GM12874 (cell line): ENCODE results near the gene DPM3.

Experiments used
- TF ChIP-seq, protein P1 (sequence below): IDR thresholded peaks from 2 replicates; pipeline ENCODE4 v1.5.1; 2011; ENCODE audit warnings: low read depth, mild to moderate bottlenecking, control low read depth, low read length, moderate library complexity; ENCODE audit not compliant: insufficient read depth

The DPM3 gene

DNA sequence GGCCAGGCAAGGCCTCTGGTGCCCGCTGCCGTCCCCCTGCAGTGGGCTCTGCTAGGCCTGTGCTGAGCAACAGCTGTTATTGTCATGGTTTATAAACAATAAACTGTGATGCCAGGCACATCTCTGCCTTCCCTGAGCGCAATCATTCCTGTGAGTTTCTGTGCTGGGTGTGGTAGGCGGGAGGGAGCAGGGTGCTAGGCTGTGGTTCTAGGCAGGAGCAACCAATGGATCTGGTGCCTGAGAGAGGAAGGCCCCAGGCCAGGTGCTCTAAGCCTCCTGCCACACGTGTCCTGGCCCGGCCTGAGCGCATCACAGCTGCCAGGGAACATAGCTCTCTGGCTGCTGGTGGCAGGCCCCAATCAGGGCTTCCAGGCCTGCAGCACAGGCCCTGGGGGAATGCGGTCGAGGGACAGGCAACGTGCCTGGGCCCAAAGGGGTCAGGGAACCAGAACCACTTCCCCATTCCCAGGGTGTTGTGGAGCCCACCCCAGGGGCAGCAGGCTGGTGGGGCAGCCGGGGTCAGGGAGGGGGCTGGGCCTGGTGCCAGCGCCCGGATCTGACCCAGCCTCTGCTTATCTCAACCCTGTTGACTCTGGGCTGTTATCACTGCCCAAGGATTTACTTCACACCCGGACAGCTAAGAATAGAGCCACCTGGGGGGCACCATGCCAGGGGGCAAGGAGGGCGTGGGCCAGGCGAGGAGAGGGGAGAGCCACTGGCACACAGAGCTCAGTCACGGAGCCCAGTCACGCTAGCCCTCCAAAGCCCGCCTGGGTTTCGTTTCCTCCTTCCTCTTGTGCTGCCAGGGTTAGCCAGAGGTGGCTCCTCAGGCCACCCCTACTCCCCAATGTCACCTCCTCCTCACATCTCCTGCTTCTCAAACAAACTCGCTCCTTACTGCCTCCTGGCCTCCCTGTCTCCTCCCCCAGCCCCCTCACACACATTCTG is 44.8 kb upstream of the DPM3 start:
- TF ChIP-seq, protein P1, sequence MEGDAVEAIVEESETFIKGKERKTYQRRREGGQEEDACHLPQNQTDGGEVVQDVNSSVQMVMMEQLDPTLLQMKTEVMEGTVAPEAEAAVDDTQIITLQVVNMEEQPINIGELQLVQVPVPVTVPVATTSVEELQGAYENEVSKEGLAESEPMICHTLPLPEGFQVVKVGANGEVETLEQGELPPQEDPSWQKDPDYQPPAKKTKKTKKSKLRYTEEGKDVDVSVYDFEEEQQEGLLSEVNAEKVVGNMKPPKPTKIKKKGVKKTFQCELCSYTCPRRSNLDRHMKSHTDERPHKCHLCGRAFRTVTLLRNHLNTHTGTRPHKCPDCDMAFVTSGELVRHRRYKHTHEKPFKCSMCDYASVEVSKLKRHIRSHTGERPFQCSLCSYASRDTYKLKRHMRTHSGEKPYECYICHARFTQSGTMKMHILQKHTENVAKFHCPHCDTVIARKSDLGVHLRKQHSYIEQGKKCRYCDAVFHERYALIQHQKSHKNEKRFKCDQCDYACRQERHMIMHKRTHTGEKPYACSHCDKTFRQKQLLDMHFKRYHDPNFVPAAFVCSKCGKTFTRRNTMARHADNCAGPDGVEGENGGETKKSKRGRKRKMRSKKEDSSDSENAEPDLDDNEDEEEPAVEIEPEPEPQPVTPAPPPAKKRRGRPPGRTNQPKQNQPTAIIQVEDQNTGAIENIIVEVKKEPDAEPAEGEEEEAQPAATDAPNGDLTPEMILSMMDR: peak; percentile 37

DNA sequence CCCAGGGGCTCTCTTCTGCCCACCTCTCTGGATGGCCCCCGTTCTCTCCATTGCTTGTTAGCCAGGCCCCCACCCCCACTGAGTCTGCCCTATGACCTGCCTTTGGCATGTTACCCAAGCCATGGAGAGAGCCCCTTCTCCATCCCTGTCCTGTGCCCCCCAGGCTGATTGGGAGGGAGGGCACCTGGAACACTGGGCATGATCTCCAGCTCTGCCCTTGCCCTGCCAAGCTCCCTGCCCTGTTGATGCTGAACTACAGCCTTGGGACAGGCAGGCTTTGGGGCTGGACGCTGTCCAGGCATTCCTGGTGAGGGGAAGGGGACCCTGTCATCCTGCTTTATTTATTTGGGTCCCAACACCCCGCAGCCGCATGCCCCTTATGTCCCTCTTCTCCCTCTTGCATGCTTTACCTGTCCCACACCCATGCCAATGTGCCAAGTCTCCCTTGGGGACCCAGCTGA is 44.0 kb upstream of the DPM3 start:
- TF ChIP-seq, protein P1: no peak

DNA sequence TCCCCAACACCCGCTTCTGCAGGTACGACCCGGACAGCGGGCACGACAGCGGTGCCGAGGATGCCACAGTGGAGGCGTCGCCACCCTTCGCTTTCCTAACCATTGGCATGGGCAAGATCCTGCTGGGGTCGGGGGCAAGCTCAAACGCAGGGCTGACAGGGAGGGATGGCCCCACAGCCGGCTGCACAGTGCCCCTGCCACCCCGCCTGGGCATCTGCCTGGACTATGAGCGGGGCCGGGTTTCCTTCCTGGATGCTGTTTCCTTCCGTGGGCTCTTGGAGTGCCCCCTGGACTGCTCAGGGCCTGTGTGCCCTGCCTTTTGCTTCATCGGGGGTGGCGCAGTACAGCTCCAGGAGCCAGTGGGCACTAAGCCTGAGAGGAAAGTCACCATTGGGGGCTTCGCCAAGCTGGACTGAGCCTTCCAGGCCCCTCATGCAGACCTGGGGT is 43.5 kb upstream of the DPM3 start:
- TF ChIP-seq, protein P1: no peak

DNA sequence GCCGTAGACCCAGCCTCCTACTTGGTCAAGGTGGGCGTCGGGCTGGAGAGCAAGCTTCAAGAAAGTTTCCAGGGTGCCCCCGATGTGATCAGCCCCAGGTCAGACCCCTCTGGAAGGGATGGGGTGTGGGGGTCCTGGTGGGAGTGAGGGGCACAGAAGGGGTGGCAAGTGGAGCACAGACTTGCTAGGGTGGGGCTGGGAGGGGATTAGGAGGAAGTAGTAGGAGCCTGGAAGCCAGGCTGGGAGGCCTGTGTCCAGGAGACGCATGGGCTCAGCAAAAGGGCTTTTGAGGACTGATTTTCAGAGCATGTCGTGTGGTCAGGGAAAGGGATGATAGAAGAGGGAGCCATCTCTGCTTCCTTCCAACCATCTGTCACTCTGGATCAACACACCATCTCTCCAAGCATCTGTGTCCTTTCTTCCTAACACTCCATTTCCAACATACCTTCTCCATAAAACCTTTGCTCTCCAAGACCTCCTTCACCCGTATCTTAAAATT is 41.8 kb upstream of the DPM3 start:
- TF ChIP-seq, protein P1: no peak

DNA sequence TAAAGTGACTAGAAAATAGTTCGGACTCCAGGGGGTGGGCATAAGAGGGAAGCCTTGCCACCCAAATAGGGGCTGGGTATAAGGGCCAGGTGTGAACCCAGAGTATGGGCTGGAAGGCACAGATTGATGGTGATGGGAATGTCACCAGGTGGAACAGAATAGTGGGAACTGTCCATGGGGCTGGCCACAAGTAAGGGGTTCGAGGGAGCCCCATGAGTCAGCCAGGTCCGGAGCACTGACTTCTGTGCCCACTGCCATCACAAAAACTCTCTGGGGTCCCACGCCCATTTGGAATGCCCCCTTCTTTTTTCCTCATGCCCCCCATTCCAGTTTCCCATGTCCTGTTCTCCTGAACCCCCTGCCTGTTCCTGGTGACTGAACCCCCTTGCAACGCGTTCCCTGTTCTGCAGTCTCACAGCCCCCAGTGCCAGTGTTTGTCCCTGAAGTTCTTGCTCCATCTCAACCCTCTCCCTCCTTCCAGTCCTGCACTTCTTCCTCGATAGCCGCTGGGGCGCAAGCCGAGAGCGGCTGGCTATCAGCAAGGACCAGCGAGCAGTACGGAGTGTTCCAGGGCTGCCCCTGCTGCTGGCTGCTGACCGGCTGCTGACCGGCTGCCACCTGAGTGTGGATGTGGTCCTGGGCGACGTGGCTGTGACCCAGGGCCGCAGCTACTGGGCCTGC is 41.2 kb upstream of the DPM3 start:
- TF ChIP-seq, protein P1: no peak

DNA sequence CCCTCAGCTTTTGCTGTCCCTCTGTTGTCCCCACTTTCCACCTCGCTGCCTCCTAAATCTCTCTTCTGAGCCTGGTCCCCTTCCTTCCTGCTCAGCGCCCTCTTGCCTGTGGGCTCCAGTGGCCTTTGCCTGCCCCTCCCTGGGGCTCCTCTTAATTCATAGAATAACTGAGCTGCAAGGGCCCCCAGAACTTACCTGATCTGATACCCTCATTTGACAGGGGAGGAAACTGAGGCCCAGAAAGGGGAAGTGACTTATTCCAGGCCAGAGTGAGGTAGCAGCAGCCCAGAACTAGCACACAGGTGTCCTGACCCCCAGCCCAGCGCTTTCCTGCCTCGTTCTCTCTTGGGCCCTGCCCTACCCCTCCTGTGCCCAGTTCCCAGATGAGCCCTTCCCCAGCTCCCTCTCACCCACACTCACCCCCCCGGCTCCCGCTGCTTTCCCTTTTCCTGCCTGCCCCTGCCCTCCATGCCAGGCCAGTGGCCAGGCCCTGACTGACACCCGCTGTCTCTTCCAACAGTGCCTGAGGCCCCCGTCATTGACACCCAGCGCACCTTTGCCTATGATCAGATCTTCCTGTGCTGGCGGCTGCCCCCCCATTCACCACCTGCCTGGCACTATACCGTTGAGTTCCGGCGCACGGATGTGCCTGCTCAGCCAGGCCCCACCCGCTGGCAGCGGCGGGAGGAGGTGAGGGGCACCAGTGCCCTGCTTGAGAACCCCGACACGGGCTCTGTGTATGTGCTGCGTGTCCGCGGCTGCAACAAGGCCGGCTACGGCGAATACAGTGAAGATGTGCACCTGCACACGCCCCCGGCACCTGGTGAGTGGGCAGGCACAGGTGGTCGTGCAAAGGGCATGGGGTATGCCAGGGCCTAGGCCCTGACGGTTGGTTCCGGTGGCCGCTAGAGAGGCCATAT is 39.0 kb upstream of the DPM3 start:
- TF ChIP-seq, protein P1: no peak
